ENCODE measurements around the gene MIDN. TPM values are rescaled to one million over a fixed set of nuclear protein-coding genes. Genes with fewer than 3 reads are reported as not detected.
A peak's percentile ranks its signal among the peaks of the same experiment; 100 is the strongest.

The MIDN gene
- total RNA-seq, 1 experiment from 2014 or later = 125 TPM

GRCh38 chr19:1267477-1268225, 19.3 kb downstream of the MIDN start:
- intact Hi-C loops (cut with micrococcal nuclease; ENCODE audit: unreplicated experiment) = no loop called here
- no peaks in the 10 kb centered on the region for H3K27me3 ChIP-seq (replicated peaks; ENCODE audit: control insufficient read depth, insufficient read depth, low read length)
- H3K4me1 Mint-ChIP-seq (ENCODE audit: low read depth, unreplicated experiment) = peaks cover 29% of the 10 kb centered on the region
- peak overlapping the region; percentile 76 for H3K27ac Mint-ChIP-seq (ENCODE audit: unreplicated experiment)
- peaks cover 71% of the 10 kb centered on the region for H3K36me3 Mint-ChIP-seq (ENCODE audit: insufficient read depth, unreplicated experiment)
- no peaks in the 10 kb centered on the region for H3K9me3 Mint-ChIP-seq (ENCODE audit: unreplicated experiment)
- 0 out of 2 replicates have a peak, but pooled peaks cover 2% of the 10 kb centered on the region for H3K36me3 ChIP-seq (ENCODE audit: control insufficient read depth, insufficient read depth, low read length)
- CTCF ChIA-PET = interaction anchor here (5.4 kb wide), 1 partner anchor 23 kb away, joined by 440 read pairs; no protein-coding TSS in a partner anchor
- H3K27me3 Mint-ChIP-seq (ENCODE audit: insufficient read depth, unreplicated experiment) = no peaks in the 10 kb centered on the region
- no TSS peak for BruUV-seq (replicated peaks)
- no peak for DNase-seq
- TF ChIP-seq CTCF (IDR thresholded peaks at IDR 0.05; ENCODE audit: insufficient read depth in 1 of 2, low read depth in 1 of 2, low read length in 1 of 2, severe bottlenecking in 1 of 2, unreplicated experiment in 1 of 2) = no peak
- no peaks in the 10 kb centered on the region for H3K9me3 ChIP-seq
- POLR2A ChIA-PET = interaction anchor here (2.8 to 3.5 kb wide), 2 partner anchors 14 to 23 kb away, joined by 37 to 70 read pairs; no protein-coding TSS in a partner anchor
- peak overlapping the region; percentile 16 for H3K4me3 ChIP-seq (ENCODE audit: low read depth, low read length)
- H3K4me1 ChIP-seq = peaks cover 50% of the 10 kb centered on the region
- peak overlapping the region; percentile 89 for H3K4me3 Mint-ChIP-seq (ENCODE audit: unreplicated experiment)

DNA sequence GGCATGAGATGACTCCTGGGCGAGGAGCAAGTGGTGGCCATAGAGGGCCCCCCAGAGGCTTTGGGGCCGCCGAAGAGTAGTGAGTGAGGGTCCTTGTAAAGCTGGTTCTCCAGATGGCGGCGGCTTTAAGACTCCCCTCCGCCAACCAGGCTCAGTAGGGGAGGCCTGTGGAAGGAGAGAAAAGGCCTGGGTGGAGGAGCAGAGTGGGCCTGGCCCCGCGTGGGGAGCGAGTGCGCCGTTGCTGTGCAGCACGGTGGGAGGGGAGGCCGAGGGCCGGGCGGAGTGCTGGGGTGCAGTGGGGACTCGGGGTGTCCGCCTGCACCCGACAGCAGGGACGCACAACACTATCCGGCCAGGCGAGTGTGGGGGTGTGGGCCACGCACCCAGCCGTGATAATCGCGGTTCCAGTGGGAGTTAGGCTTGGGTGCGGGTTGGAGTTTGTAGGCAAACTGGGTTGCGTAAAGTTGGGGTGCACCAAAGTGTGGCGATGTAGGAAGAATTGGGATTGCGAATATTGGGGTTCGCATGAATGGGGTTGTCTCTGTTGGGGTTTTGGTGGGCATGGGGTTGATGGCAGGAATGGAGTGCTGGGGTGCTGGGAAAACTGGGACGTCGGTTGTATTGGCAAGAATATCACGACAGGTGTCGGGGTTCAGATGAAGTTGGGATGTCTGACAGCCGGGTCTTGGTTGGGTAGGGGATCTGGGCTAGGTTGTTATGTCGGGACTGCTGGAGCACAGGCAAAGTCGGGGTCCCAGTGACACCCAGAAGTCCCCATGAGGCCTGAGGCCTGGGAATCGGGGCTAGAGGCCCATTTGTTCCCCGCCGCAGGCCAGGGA, 20.1 kb downstream of the MIDN start:
- DNase-seq = no peak
- no peaks in the 10 kb centered on the region for H3K9me3 ChIP-seq
- no peak overlapping the region for H3K4me3 ChIP-seq (ENCODE audit: low read depth, low read length)
- 0 out of 2 replicates have a peak, but pooled peaks cover 2% of the 10 kb centered on the region for H3K36me3 ChIP-seq (ENCODE audit: control insufficient read depth, insufficient read depth, low read length)
- intact Hi-C loops (cut with micrococcal nuclease; ENCODE audit: unreplicated experiment) = loop anchor here (1.0 kb wide), 3 partner anchors 9 to 24 kb away; no protein-coding TSS in a partner anchor
- POLR2A ChIA-PET = interaction anchor here (0.5 to 1.6 kb wide), 38 partner anchors 8 to 486 kb away, joined by 3 to 110 read pairs (median 6); partner anchors contain the start of genes ABCA7, ATP5F1D, CNN2 and GPX4
- Mint-ChIP-seq H3K4me3 (ENCODE audit: unreplicated experiment) (peak overlapping the region; percentile 89), H3K27ac (ENCODE audit: unreplicated experiment) (peak overlapping the region; percentile 76), H3K36me3 (ENCODE audit: insufficient read depth, unreplicated experiment) (peaks cover 72% of the 10 kb centered on the region), H3K27me3 (ENCODE audit: insufficient read depth, unreplicated experiment) (no peaks in the 10 kb centered on the region), H3K4me1 (ENCODE audit: low read depth, unreplicated experiment) (peaks cover 29% of the 10 kb centered on the region), H3K9me3 (ENCODE audit: unreplicated experiment) (no peaks in the 10 kb centered on the region)
- CTCF ChIA-PET = interaction anchor here (0.5 to 5.4 kb wide), 7 partner anchors 9 to 41 kb away, joined by 3 to 440 read pairs (median 3); partner anchors contain the start of gene ATP5F1D
- H3K27me3 ChIP-seq (replicated peaks; ENCODE audit: control insufficient read depth, insufficient read depth, low read length) = no peaks in the 10 kb centered on the region
- BruUV-seq (replicated peaks) = no TSS peak
- TF ChIP-seq CTCF (IDR thresholded peaks at IDR 0.05; ENCODE audit: insufficient read depth in 1 of 2, low read depth in 1 of 2, low read length in 1 of 2, severe bottlenecking in 1 of 2, unreplicated experiment in 1 of 2) = no peak
- H3K4me1 ChIP-seq = peaks cover 42% of the 10 kb centered on the region

DNA sequence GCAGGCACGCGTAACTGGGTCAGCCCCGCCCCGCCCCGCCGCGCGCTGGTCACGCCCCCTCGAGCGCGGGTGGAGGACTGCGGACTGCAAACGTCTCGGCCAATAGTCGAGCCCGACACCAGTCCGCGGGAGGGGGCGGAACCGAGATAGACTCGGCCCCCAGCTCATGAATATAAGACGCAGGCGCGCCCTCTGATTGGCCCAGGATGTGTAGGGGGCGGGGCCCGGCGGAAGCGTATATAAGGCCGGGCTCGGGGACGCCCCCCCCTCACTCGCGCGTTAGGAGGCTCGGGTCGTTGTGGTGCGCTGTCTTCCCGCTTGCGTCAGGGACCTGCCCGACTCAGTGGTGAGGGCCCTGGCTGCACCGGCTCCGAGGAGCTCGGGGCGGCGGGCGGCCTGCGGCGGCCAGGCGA, 20.7 kb downstream of the MIDN start, which contains the start of gene CIRBP:
CIRBP (plus strand) TSS at position 268 of the 413 bp plus-strand sequence. CDS start 1,602 bp downstream, outside the sequence.
- no TSS peak for BruUV-seq (replicated peaks)
- peaks cover 78% of the 10 kb centered on the region for H3K36me3 Mint-ChIP-seq (ENCODE audit: insufficient read depth, unreplicated experiment)
- intact Hi-C loops (cut with micrococcal nuclease; ENCODE audit: unreplicated experiment) = loop anchor here (1.0 kb wide), 3 partner anchors 10 to 25 kb away; no protein-coding TSS in a partner anchor
- CTCF ChIA-PET = interaction anchor here (0.5 to 5.4 kb wide), 7 partner anchors 10 to 40 kb away, joined by 3 to 440 read pairs (median 3); partner anchors contain the start of gene ATP5F1D
- Histone ChIP-seq H3K4me3 (ENCODE audit: low read depth, low read length) (peak within 1 kb of the TSS; percentile 82), H3K27me3 (replicated peaks; ENCODE audit: control insufficient read depth, insufficient read depth, low read length) (no peaks in the 10 kb centered on the region), H3K4me1 (peaks cover 39% of the 10 kb centered on the region), H3K36me3 (ENCODE audit: control insufficient read depth, insufficient read depth, low read length) (0 out of 2 replicates have a peak, but pooled peaks cover 2% of the 10 kb centered on the region), H3K9me3 (no peaks in the 10 kb centered on the region)
- peak within 1 kb of the TSS; percentile 89 for H3K4me3 Mint-ChIP-seq (ENCODE audit: unreplicated experiment)
- H3K9me3 Mint-ChIP-seq (ENCODE audit: unreplicated experiment) = no peaks in the 10 kb centered on the region
- peak; percentile 99 for DNase-seq
- H3K27ac Mint-ChIP-seq (ENCODE audit: unreplicated experiment) = peak within 1 kb of the TSS; percentile 94
- peaks cover 29% of the 10 kb centered on the region for H3K4me1 Mint-ChIP-seq (ENCODE audit: low read depth, unreplicated experiment)
- POLR2A ChIA-PET = interaction anchor here (0.5 to 1.6 kb wide), 40 partner anchors 9 to 523 kb away, joined by 3 to 110 read pairs (median 6); partner anchors contain the start of genes ABCA7, ATP5F1D, CNN2 and GPX4
- no peak for TF ChIP-seq CTCF (IDR thresholded peaks at IDR 0.05; ENCODE audit: insufficient read depth in 1 of 2, low read depth in 1 of 2, low read length in 1 of 2, severe bottlenecking in 1 of 2, unreplicated experiment in 1 of 2)
- no peaks in the 10 kb centered on the region for H3K27me3 Mint-ChIP-seq (ENCODE audit: insufficient read depth, unreplicated experiment)

Data from Caco-2 (cell line).